IMR-90 (cell line): ENCODE results near the gene LDAH. TPM values are rescaled to one million over a fixed set of nuclear protein-coding genes. Genes with fewer than 3 reads are reported as not detected.

ENCODE experiments used
- ATAC-seq: fragments of 200-7000 bp; cut with Tn5 transposase; 2 replicates; pipeline ENCODE4 v1.9.1; 2020; ENCODE audit warnings: low read depth, mild to moderate bottlenecking, moderate library complexity
- BruUV-seq: library from RNA; stranded (reverse); fragments of 400-500 nt; replicated peaks from 2 replicates; lab custom pipeline; 2021; lab: Mats Ljungman, UMichigan
- CTCF ChIA-PET: fragments of 300-600 bp; formaldehyde crosslinking; extraction: SDS; loops from one replicate; lab custom pipeline; 2021; ENCODE audit warnings: antibody characterized with exemption; lab: Yijun Ruan, JAX
- POLR2A ChIA-PET: fragments of 300-600 bp; sonication (Branson Sonifier 250); formaldehyde crosslinking; loops from one replicate; lab custom pipeline; 2022; ENCODE audit warnings: antibody characterized with exemption; ENCODE audit not compliant: unreplicated experiment; lab: Charles Lee
- DNase-seq: peaks from one replicate; pipeline ENCODE4 v3.0.0; 2013
- H2AFZ ChIP-seq: replicated peaks from 2 replicates; pipeline ENCODE3; 2013; ENCODE audit warnings: low read length, mild to moderate bottlenecking; ENCODE audit not compliant: poor library complexity
- H2AK5ac ChIP-seq: 2 replicates; pipeline ENCODE4 v1.6.1; 2013; ENCODE audit warnings: low read depth, low read length, inconsistent platforms
- H2AK9ac ChIP-seq: replicated peaks from 2 replicates; pipeline ENCODE3; 2013; ENCODE audit warnings: mild to moderate bottlenecking, low read depth, low read length, moderate library complexity; ENCODE audit not compliant: poor library complexity
- H2BK120ac ChIP-seq: 2 replicates; pipeline ENCODE4 v1.6.1; 2013; ENCODE audit warnings: low read depth, low read length, inconsistent platforms
- H2BK15ac ChIP-seq: 3 replicates; pipeline ENCODE4 v1.6.1; 2013; ENCODE audit warnings: low read depth, low read length, inconsistent platforms
- H2BK20ac ChIP-seq: 2 replicates; pipeline ENCODE4 v1.6.1; 2013; ENCODE audit warnings: low read depth, mild to moderate bottlenecking, inconsistent platforms, low read length, moderate library complexity
- H2BK5ac ChIP-seq: 2 replicates; pipeline ENCODE4 v1.6.1; 2013; ENCODE audit warnings: mild to moderate bottlenecking, low read depth, low read length, inconsistent platforms; ENCODE audit not compliant: poor library complexity, severe bottlenecking
- H3K14ac ChIP-seq: replicated peaks from 2 replicates; pipeline ENCODE4 v1.6.1; 2013; ENCODE audit warnings: low read depth, low read length, inconsistent platforms
- H3K18ac ChIP-seq: 2 replicates; pipeline ENCODE4 v1.6.1; 2013; ENCODE audit warnings: low read depth, low read length, control low read depth
- H3K23ac ChIP-seq: 2 replicates; pipeline ENCODE4 v1.6.1; 2013; ENCODE audit warnings: low read depth, low read length, inconsistent platforms
- H3K27ac ChIP-seq: 2 replicates; pipeline ENCODE4 v1.5.1; 2013; ENCODE audit warnings: mild to moderate bottlenecking, control low read depth, low read length; ENCODE audit not compliant: insufficient read depth
- H3K27me3 ChIP-seq: 2 replicates; pipeline ENCODE4 v1.6.1; 2013; ENCODE audit warnings: low read length; ENCODE audit not compliant: control insufficient read depth, insufficient read depth
- H3K36me3 ChIP-seq: 2 replicates; pipeline ENCODE4 v1.6.1; 2013; ENCODE audit warnings: low read length, mixed read lengths; ENCODE audit not compliant: control insufficient read depth, insufficient read depth
- H3K4ac ChIP-seq: 2 replicates; pipeline ENCODE4 v1.6.1; 2013; ENCODE audit warnings: low read depth, low read length, inconsistent platforms
- H3K4me1 ChIP-seq: 2 replicates; pipeline ENCODE4 v1.6.1; 2013; ENCODE audit warnings: low read length, mixed read lengths; ENCODE audit not compliant: control insufficient read depth, insufficient read depth
- H3K4me2 ChIP-seq: 2 replicates; pipeline ENCODE4 v1.6.1; 2013; ENCODE audit warnings: low read depth, mild to moderate bottlenecking, control low read depth, low read length, moderate library complexity
- H3K4me3 ChIP-seq: 2 replicates; pipeline ENCODE4 v1.5.1; 2013; ENCODE audit warnings: low read depth, mild to moderate bottlenecking, control low read depth, low read length, moderate library complexity; ENCODE audit not compliant: insufficient read depth
- H3K56ac ChIP-seq: 2 replicates; pipeline ENCODE4 v1.6.1; 2013; ENCODE audit warnings: low read length, inconsistent platforms; ENCODE audit not compliant: insufficient read depth; ENCODE audit errors: extremely low read depth
- H3K79me1 ChIP-seq, 2 experiments: 2 replicates each; pipeline ENCODE4 v1.6.1; 2013; ENCODE audit warnings: low read length in 2 of 2, inconsistent platforms in 1 of 2, low read depth in 1 of 2
- H3K9ac ChIP-seq: 2 replicates; pipeline ENCODE4 v1.6.1; 2013; ENCODE audit warnings: low read depth, low read length, control low read depth
- H3K9me1 ChIP-seq: 2 replicates; pipeline ENCODE4 v1.6.1; 2013; ENCODE audit warnings: low read length, inconsistent platforms; ENCODE audit not compliant: insufficient read depth
- H3K9me3 ChIP-seq: 2 replicates; pipeline ENCODE4 v1.6.1; 2013; ENCODE audit warnings: low read length; ENCODE audit not compliant: control insufficient read depth, insufficient read depth
- H4K20me1 ChIP-seq: 2 replicates; pipeline ENCODE4 v1.6.1; 2013; ENCODE audit warnings: low read length, inconsistent platforms; ENCODE audit not compliant: insufficient read depth
- H4K5ac ChIP-seq: 2 replicates; pipeline ENCODE4 v1.6.1; 2013; ENCODE audit warnings: mild to moderate bottlenecking, low read depth, low read length, control low read depth
- H4K8ac ChIP-seq, 2 experiments: 2 replicates each; pipeline ENCODE4 v1.6.1; 2013; ENCODE audit warnings: low read depth in 2 of 2, low read length in 2 of 2, control low read depth in 1 of 2, inconsistent platforms in 1 of 2
- H4K91ac ChIP-seq: 2 replicates; pipeline ENCODE4 v1.6.1; 2013; ENCODE audit warnings: low read depth, low read length, inconsistent platforms; ENCODE audit not compliant: insufficient read depth
- BHLHE40 ChIP-seq: fragments of 150-350 bp; IDR thresholded peaks from 2 replicates; pipeline ENCODE4 v1.6.1; 2016; ENCODE audit warnings: mild to moderate bottlenecking, low read depth, low read length
- FOS ChIP-seq: fragments of 150-350 bp; IDR thresholded peaks from 2 replicates; pipeline ENCODE4 v1.6.1; 2016; ENCODE audit warnings: low read depth, low read length
- MXI1 ChIP-seq: IDR thresholded peaks from 2 replicates; pipeline ENCODE4 v1.6.1; 2012; ENCODE audit warnings: low read depth, mild to moderate bottlenecking, low read length, moderate library complexity, borderline replicate concordance
- NFE2L2 ChIP-seq: fragments of 150-350 bp; IDR thresholded peaks from 2 replicates; pipeline ENCODE4 v1.6.1; 2016; ENCODE audit warnings: low read depth, mild to moderate bottlenecking, low read length
- whole genome bisulfite sequencing, 2 experiments: methylation state at CpG; one replicate each; pipeline versions ENCODE4 v1.1.5 to v1.1.7; 2013; ENCODE audit warnings: missing lambda C conversion rate in 2 of 2; ENCODE audit not compliant: insufficient read length in 1 of 2; ENCODE audit errors: extremely low coverage in 2 of 2; 5-methylcytosine and 5-hydroxymethylcytosine counted together
- dilution Hi-C: fragments of 300-500 bp; cut with HindIII; formaldehyde crosslinking; loops from one replicate; pipeline ENCODE4 v1.14.3; 2018; ENCODE audit warnings: low sequenced_read_pairs; ENCODE audit not compliant: unreplicated experiment
- in situ Hi-C: fragments of 300-500 bp; cut with MboI; formaldehyde crosslinking; loops from 3 replicates; pipeline ENCODE4 v1.14.3; 2019; ENCODE audit warnings: low sequenced_read_pairs, inconsistent platforms, mixed read lengths
- intact Hi-C: fragments of 100-400 bp; cut with micrococcal nuclease; formaldehyde crosslinking; loops from 2 replicates; pipeline ENCODE4 v1.10.0; 2022
- polyA plus RNA-seq, 3 experiments: library from polyadenylated mRNA; depleted of rRNA; stranded (reverse); fragments of >200 nt; gene quantifications; 2 replicates each; pipeline ENCODE4 v1.2.3, GENCODE V29; 2012; ENCODE audit warnings: low replicate concordance in 1 of 3
- total RNA-seq: library from RNA; depleted of rRNA; stranded (reverse); fragments of >200 nt; gene quantifications from 2 replicates; pipeline ENCODE4 v1.2.3, GENCODE V29; 2012
- TF ChIP-seq, protein P1 (sequence below): conservative IDR thresholded peaks from 2 replicates; pipeline ENCODE4 v1.5.1; 2012; ENCODE audit warnings: mild to moderate bottlenecking, low read depth, low read length, improper control_type of control experiment
- TF ChIP-seq, protein P2 (sequence below): fragments of 150-350 bp; IDR thresholded peaks from 2 replicates; pipeline ENCODE4 v1.6.1; 2017; ENCODE audit warnings: mild to moderate bottlenecking, antibody characterized with exemption, low read length, low read depth

The LDAH gene
- total and polyA plus RNA-seq, 2 of the 4 experiments (the other 2 are of a cell fraction), result 12.1 to 31.7 TPM

DNA sequence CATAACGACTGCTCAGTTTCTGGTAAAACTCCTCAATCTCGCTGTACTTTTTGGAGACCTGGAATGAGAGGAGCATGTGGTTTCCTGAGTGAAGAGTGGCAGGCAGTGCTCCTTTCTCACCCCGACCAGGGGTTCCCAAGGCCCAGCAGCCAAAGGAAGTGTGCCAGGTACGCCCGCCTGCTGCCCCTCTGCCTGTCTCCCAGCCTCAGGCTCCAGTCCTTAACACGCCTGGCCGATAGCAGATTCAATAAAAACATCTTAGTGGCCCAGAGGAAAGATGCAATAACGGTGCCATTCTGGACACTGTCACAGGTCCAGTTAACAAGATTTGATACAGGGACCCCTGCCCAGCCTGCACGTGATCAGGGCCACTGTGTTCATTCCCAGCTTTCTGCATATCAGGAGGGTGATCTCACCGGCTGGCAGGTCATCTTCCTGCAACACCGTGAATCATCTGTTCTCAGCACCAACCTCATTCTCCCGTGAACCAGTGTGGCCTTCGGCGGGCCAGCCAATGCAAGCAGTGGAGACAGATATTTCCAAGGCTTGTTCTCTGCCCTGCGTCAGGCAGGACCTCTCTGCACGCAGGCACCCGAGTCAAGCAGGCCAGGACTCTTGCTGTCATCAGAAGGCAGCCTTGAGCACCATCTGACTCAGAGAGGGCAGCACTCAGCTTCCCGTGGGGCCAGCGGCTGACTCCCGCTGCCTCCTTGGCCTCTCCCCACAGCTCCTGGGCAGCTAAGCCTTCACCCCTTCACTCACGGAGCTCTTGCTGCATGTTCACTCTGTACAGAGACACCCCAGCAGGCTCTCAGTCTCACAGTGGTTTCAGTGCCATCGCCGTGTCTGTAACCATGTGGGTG lies 181.5 kb downstream of the LDAH start:
- Histone ChIP-seq H3K9ac (no peak overlapping the region), H3K9me3 (no peaks in the 10 kb centered on the region), H3K18ac (no peak overlapping the region), H2BK120ac (no peak overlapping the region), H2BK15ac (no peak overlapping the region), H4K91ac (no peak overlapping the region), H2BK20ac (no peak overlapping the region), H3K79me1 (peaks cover 0 to 22% of the 10 kb centered on the region in 2 experiments; a peak in 1 of 4 replicates), H3K27ac (no peak overlapping the region), H3K14ac (no peak overlapping the region), H4K8ac (no peak overlapping the region), H2AK9ac (peak overlapping the region; percentile 86), H3K27me3 (no peaks in the 10 kb centered on the region), H3K56ac (no peak overlapping the region), H2AFZ (peak overlapping the region; percentile 2), H4K5ac (no peak overlapping the region), H3K4me1 (no peaks in the 10 kb centered on the region), H3K36me3 (peaks cover 35% of the 10 kb centered on the region; the same call in 1 of the 2 replicates), H3K4ac (no peak overlapping the region; the same call in 1 of the 2 replicates), H4K20me1 (peaks cover 18% of the 10 kb centered on the region), H3K9me1 (0 out of 2 replicates have a peak, but pooled peaks cover 3% of the 10 kb centered on the region), H3K4me2 (no peak overlapping the region), H2BK5ac (no peak overlapping the region), H2AK5ac (0 out of 2 replicates have a peak overlapping the region, but pooled peaks have one; percentile 66), H3K4me3 (no peak overlapping the region), H3K23ac (no peak overlapping the region; the same call in 1 of the 2 replicates)
- dilution Hi-C loops, result loop anchor here (25.0 kb wide), 1 partner anchor 254 kb away; no protein-coding TSS in a partner anchor
- CTCF ChIA-PET, result interaction anchor here (0.7 to 2.5 kb wide), 6 partner anchors 201 to 265 kb away, joined by 3 to 12 read pairs (median 4); no protein-coding TSS in a partner anchor
- POLR2A ChIA-PET, result no interaction called here
- intact Hi-C loops, result no loop called here
- in situ Hi-C loops, result loop anchor here (5.0 kb wide), 1 partner anchor 244 kb away; no protein-coding TSS in a partner anchor
- TF ChIP-seq, protein P1, sequence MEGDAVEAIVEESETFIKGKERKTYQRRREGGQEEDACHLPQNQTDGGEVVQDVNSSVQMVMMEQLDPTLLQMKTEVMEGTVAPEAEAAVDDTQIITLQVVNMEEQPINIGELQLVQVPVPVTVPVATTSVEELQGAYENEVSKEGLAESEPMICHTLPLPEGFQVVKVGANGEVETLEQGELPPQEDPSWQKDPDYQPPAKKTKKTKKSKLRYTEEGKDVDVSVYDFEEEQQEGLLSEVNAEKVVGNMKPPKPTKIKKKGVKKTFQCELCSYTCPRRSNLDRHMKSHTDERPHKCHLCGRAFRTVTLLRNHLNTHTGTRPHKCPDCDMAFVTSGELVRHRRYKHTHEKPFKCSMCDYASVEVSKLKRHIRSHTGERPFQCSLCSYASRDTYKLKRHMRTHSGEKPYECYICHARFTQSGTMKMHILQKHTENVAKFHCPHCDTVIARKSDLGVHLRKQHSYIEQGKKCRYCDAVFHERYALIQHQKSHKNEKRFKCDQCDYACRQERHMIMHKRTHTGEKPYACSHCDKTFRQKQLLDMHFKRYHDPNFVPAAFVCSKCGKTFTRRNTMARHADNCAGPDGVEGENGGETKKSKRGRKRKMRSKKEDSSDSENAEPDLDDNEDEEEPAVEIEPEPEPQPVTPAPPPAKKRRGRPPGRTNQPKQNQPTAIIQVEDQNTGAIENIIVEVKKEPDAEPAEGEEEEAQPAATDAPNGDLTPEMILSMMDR, result no peak
- TF ChIP-seq NFE2L2, result no peak
- TF ChIP-seq MXI1, result no peak
- peak; percentile 67 for TF ChIP-seq BHLHE40
- TF ChIP-seq FOS, result peak; percentile 10; the same call in 1 of the 2 replicates
- TF ChIP-seq, protein P2, sequence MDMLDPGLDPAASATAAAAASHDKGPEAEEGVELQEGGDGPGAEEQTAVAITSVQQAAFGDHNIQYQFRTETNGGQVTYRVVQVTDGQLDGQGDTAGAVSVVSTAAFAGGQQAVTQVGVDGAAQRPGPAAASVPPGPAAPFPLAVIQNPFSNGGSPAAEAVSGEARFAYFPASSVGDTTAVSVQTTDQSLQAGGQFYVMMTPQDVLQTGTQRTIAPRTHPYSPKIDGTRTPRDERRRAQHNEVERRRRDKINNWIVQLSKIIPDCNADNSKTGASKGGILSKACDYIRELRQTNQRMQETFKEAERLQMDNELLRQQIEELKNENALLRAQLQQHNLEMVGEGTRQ, result peak; percentile 73
- BruUV-seq, result no TSS peak
- DNase-seq (peak; percentile 77), ATAC-seq (no peak; the same call in none of the 2 replicates)
- 83% methylated on average over 19 of the region's 23 CpGs; no CpG with 5 or more reads in 1 of the 2 experiments for WGBS, 2 experiments
